ENCODE data around the gene ARSK.

DNA sequence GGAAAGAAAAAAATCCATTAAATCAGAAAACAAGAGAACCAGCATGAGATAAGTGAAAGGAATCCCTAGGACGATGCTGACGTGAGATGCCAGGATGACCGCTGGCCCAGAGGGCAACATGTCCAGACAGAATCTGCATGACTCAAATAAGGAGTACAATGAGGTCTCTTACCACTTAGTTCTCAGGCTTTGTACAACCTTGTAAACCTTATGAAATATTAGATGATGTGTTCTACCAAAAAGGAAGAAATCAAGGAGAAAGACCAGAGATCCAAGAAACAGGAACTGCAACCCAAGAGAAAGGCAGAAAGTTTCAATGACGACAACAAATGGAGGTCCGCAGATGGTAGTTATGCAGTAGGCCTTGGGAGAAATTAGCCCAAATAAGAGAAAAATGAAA, 62.2 kb downstream of the ARSK start:
- TF ChIP-seq CTCF (conservative IDR thresholded peaks at IDR 0.05; ENCODE audit: low read depth in 2 of 2): no peak
- TF ChIP-seq NANOG (IDR thresholded peaks at IDR 0.05; ENCODE audit: borderline replicate concordance): no peak
- TF ChIP-seq POLR2AphosphoS5 (IDR thresholded peaks at IDR 0.05; ENCODE audit: low read depth): no peak
- no peak for TF ChIP-seq EZH2 (IDR thresholded peaks at IDR 0.05; ENCODE audit: low read depth, unreplicated experiment)
- TF ChIP-seq REST (IDR thresholded peaks at IDR 0.05; ENCODE audit: unreplicated experiment): no peak
- TF ChIP-seq JUNB (IDR thresholded peaks at IDR 0.05; ENCODE audit: unreplicated experiment): no peak
- TF ChIP-seq ZNF462 (CRISPR knock-in tag; IDR thresholded peaks at IDR 0.05): no peak

All from GM23338 (cell line).